Liver (tissue), 3 donors: Measurements from ENCODE around the gene MPND.

Source experiments
- MAX ChIP-seq: IDR thresholded peaks from 2 replicates; pipeline ENCODE4 v1.6.1; 2016; ENCODE audit warnings: antibody characterized with exemption
- RAD21 ChIP-seq, 2 donors: IDR thresholded peaks; 2 replicates each; pipeline ENCODE4 v1.6.1; 2016; ENCODE audit warnings: antibody characterized with exemption in 2 of 2, mild to moderate bottlenecking in 2 of 2
- SP1 ChIP-seq: IDR thresholded peaks from 2 replicates; pipeline ENCODE4 v1.6.1; 2018; ENCODE audit warnings: antibody characterized with exemption, mild to moderate bottlenecking
- YY1 ChIP-seq: IDR thresholded peaks from 2 replicates; pipeline ENCODE4 v1.6.1; 2016; ENCODE audit warnings: antibody characterized with exemption, mild to moderate bottlenecking
- TF ChIP-seq, protein P1 (sequence below): IDR thresholded peaks from 2 replicates; pipeline ENCODE4 v1.6.1; 2016; ENCODE audit warnings: antibody characterized with exemption
- TF ChIP-seq, protein P2 (sequence below): fragments of 150-350 bp; IDR thresholded peaks from 2 replicates; pipeline ENCODE4 v1.5.1; 2017; ENCODE audit warnings: improper control_type of control experiment, low read depth, low read length; ENCODE audit not compliant: missing input control
- TF ChIP-seq, protein P3 (sequence below): IDR thresholded peaks from 2 replicates; pipeline ENCODE4 v1.6.1; 2016; ENCODE audit warnings: antibody characterized with exemption
- donor health status: healthy.
- donor health status: healthy.

- TF ChIP-seq, protein P1, sequence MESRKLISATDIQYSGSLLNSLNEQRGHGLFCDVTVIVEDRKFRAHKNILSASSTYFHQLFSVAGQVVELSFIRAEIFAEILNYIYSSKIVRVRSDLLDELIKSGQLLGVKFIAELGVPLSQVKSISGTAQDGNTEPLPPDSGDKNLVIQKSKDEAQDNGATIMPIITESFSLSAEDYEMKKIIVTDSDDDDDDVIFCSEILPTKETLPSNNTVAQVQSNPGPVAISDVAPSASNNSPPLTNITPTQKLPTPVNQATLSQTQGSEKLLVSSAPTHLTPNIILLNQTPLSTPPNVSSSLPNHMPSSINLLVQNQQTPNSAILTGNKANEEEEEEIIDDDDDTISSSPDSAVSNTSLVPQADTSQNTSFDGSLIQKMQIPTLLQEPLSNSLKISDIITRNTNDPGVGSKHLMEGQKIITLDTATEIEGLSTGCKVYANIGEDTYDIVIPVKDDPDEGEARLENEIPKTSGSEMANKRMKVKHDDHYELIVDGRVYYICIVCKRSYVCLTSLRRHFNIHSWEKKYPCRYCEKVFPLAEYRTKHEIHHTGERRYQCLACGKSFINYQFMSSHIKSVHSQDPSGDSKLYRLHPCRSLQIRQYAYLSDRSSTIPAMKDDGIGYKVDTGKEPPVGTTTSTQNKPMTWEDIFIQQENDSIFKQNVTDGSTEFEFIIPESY, result peak; percentile 73
- TF ChIP-seq RAD21 (IDR thresholded peaks at IDR 0.05), result peak; percentile 35 to 37
- TF ChIP-seq, protein P2, sequence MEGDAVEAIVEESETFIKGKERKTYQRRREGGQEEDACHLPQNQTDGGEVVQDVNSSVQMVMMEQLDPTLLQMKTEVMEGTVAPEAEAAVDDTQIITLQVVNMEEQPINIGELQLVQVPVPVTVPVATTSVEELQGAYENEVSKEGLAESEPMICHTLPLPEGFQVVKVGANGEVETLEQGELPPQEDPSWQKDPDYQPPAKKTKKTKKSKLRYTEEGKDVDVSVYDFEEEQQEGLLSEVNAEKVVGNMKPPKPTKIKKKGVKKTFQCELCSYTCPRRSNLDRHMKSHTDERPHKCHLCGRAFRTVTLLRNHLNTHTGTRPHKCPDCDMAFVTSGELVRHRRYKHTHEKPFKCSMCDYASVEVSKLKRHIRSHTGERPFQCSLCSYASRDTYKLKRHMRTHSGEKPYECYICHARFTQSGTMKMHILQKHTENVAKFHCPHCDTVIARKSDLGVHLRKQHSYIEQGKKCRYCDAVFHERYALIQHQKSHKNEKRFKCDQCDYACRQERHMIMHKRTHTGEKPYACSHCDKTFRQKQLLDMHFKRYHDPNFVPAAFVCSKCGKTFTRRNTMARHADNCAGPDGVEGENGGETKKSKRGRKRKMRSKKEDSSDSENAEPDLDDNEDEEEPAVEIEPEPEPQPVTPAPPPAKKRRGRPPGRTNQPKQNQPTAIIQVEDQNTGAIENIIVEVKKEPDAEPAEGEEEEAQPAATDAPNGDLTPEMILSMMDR, result no peak
- peak; percentile 88 for TF ChIP-seq YY1
- peak; percentile 98 for TF ChIP-seq MAX
- TF ChIP-seq, protein P3, sequence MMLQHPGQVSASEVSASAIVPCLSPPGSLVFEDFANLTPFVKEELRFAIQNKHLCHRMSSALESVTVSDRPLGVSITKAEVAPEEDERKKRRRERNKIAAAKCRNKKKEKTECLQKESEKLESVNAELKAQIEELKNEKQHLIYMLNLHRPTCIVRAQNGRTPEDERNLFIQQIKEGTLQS, result peak; percentile 64
- TF ChIP-seq SP1, result peak; percentile 100
Observed at GRCh38 chr19:4342615-4343369, 570 bp upstream of the MPND start.
